ENCODE measurements around the gene FAM20A. TPM values are rescaled to one million over a fixed set of nuclear protein-coding genes. Genes with fewer than 3 reads are reported as not detected.
"Not testable (repeated sequence)": the region's sequence is repeated elsewhere in the genome, so short reads cannot be mapped to it uniquely, and the experiment has no call there.

FAM20A gene
- total RNA-seq, 2 experiments from 2014 or later: not detected

- H3K4me3 Mint-ChIP-seq; H3K27ac Mint-ChIP-seq; DNase-seq; ATAC-seq; H3K36me3 Mint-ChIP-seq (ENCODE audit: low read depth); CTCF ChIA-PET; H3K27me3 Mint-ChIP-seq (ENCODE audit: low read depth); H3K4me1 Mint-ChIP-seq (ENCODE audit: low read depth); POLR2A ChIA-PET; H3K9me3 Mint-ChIP-seq (ENCODE audit: insufficient read depth): not testable (repeated sequence)
These were observed 18.3 kb downstream of the FAM20A start for GRCh38 chr17:68582867-68583266.

DNA sequence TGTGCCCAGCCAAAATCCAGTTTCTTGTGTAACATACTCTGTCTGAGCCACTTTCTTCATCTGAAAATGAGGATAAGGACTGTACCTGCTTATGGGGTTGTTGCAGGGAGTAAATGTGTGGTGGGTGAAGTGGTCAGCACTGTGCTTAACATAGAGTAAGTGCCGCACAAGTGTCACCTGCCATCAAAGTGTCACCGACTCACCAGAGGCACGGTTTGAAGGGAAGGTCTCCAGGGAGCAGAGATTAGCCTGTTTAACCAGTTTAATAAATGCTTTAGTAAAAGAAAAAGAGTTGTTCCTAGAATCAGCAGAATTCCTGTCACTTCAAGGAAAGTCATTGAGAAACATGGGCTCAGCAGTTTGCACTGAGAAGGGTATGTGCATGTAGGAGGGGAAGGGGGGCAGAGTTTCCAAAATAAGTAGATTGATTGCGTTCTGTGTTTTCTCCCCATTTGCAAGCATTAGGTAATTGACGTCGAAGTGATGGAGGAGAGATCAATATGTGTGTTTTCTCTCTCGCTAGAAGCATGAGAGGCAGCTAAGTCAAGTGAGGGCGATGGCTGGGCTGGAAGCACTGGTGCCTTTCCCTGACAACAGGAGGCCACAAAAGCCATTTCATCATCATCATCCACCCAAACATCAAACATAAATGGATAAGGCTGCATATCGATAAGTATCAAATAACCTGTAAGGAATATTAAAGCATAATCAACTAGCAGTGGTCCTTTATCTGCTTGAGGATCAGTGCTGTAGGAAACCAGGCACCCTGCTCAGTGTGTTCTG lies 19.1 kb downstream of the FAM20A start:
- Mint-ChIP-seq H3K4me3 (no peak overlapping the region), H3K36me3 (ENCODE audit: low read depth) (no peaks in the 10 kb centered on the region), H3K27ac (no peak overlapping the region), H3K27me3 (ENCODE audit: low read depth) (peaks cover 9% of the 10 kb centered on the region), H3K4me1 (ENCODE audit: low read depth) (no peaks in the 10 kb centered on the region), H3K9me3 (ENCODE audit: insufficient read depth) (no peaks in the 10 kb centered on the region)
- DNase-seq: no peak
- ChIA-PET CTCF (no interaction called here), POLR2A (no interaction called here)
- no peak for ATAC-seq

- ChIA-PET POLR2A (no interaction called here), CTCF (interaction anchor here (1.8 kb wide), 1 partner anchor 34 kb away, joined by 6 read pairs; no protein-coding TSS in a partner anchor)
- no peak for DNase-seq
- Mint-ChIP-seq H3K4me3 (no peak overlapping the region), H3K27me3 (ENCODE audit: low read depth) (peaks cover 9% of the 10 kb centered on the region), H3K36me3 (ENCODE audit: low read depth) (no peaks in the 10 kb centered on the region), H3K27ac (no peak overlapping the region), H3K4me1 (ENCODE audit: low read depth) (no peaks in the 10 kb centered on the region), H3K9me3 (ENCODE audit: insufficient read depth) (no peaks in the 10 kb centered on the region)
- no peak for ATAC-seq
These were observed 20.9 kb downstream of the FAM20A start for GRCh38 chr17:68580236-68580770.

- Mint-ChIP-seq H3K27ac (no peak overlapping the region), H3K36me3 (ENCODE audit: low read depth) (no peaks in the 10 kb centered on the region), H3K4me1 (ENCODE audit: low read depth) (no peaks in the 10 kb centered on the region), H3K4me3 (no peak overlapping the region), H3K27me3 (ENCODE audit: low read depth) (peaks cover 9% of the 10 kb centered on the region), H3K9me3 (ENCODE audit: insufficient read depth) (no peaks in the 10 kb centered on the region)
- CTCF ChIA-PET: interaction anchor here (0.7 to 1.8 kb wide), 2 partner anchors 35 to 229 kb away, joined by 3 to 6 read pairs; no protein-coding TSS in a partner anchor
- POLR2A ChIA-PET: no interaction called here
- no peak for DNase-seq
- ATAC-seq: no peak
These were observed 21.8 kb downstream of the FAM20A start for GRCh38 chr17:68579194-68579927.

DNA sequence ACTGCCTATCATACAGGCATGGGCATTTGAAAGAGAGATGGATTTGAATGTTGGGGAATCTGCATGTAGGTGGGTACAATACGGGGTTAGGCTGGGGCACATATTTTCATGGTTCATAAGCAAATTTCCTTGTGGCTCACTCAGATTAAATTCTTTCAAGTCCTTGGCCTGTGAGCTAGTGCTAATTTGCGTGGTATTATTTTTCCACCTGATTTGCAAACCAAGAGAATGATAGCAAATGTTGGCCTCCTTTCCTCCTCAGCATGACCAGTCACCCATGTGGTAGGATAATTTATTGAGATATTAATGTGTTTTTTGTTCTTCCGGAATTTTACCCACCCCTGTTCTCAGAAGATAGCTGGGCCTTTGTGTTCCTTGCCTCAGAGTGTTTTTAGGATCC lies 22.9 kb downstream of the FAM20A start:
- no peak for DNase-seq
- POLR2A ChIA-PET: no interaction called here
- no peaks in the 10 kb centered on the region for H3K36me3 Mint-ChIP-seq (ENCODE audit: low read depth)
- H3K9me3 Mint-ChIP-seq (ENCODE audit: insufficient read depth): no peaks in the 10 kb centered on the region
- peaks cover 9% of the 10 kb centered on the region for H3K27me3 Mint-ChIP-seq (ENCODE audit: low read depth)
- ATAC-seq: no peak
- H3K4me1 Mint-ChIP-seq (ENCODE audit: low read depth): no peaks in the 10 kb centered on the region
- no peak overlapping the region for H3K27ac Mint-ChIP-seq
- H3K4me3 Mint-ChIP-seq: no peak overlapping the region
- CTCF ChIA-PET: no interaction called here

- Mint-ChIP-seq H3K9me3 (ENCODE audit: insufficient read depth) (no peaks in the 10 kb centered on the region), H3K4me1 (ENCODE audit: low read depth) (no peaks in the 10 kb centered on the region), H3K27me3 (ENCODE audit: low read depth) (peaks cover 9% of the 10 kb centered on the region), H3K4me3 (no peak overlapping the region), H3K27ac (no peak overlapping the region), H3K36me3 (ENCODE audit: low read depth) (no peaks in the 10 kb centered on the region)
- ATAC-seq (no peak), DNase-seq (no peak)
- POLR2A ChIA-PET: no interaction called here
- CTCF ChIA-PET: no interaction called here
These were observed 23.7 kb downstream of the FAM20A start for GRCh38 chr17:68577497-68577821.

DNA sequence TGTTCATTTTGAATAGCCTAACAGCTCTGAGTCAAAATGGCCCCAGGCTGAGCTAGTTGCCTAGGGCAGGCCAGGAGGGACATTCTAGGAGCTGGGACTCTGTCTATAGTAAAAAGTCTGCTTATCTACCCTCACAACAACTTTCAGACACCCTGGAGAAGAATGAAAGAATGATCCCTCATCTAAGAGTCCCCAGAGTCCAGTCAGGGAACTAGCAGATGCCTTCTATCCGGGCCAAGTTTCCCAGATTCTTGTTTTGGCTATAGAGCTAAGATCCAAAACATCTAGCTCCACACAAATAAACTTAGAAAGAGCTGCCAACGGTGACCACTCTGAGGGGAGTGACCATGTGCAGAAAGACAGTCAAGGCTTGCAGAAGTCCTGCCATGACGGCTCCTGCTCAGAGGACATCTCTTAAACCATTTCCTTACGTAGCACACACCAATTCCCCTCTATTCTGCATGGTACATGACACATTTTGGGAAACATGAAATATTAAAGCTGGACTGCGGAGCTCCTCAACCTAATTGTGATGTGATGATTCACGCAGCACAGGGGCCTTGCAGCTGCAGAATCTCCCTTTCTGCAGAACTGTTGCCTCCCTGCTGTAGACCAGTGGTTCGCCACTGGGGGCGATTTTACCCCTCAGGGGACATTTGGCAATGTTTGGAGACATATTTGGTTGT lies 24.2 kb downstream of the FAM20A start:
- no peak overlapping the region for H3K27ac Mint-ChIP-seq
- POLR2A ChIA-PET: no interaction called here
- no peak for ATAC-seq

GRCh38 chr17:68576137-68576536 lies 25.0 kb downstream of the FAM20A start:
- H3K27me3 Mint-ChIP-seq (ENCODE audit: low read depth): peaks cover 9% of the 10 kb centered on the region
- ChIA-PET POLR2A (no interaction called here), CTCF (interaction anchor here (2.9 kb wide), 1 partner anchor 38 kb away, joined by 7 read pairs; no protein-coding TSS in a partner anchor)
- H3K4me1 Mint-ChIP-seq (ENCODE audit: low read depth): no peaks in the 10 kb centered on the region
- H3K36me3 Mint-ChIP-seq (ENCODE audit: low read depth): no peaks in the 10 kb centered on the region
- H3K27ac Mint-ChIP-seq: no peak overlapping the region
- ATAC-seq: no peak
- no peak for DNase-seq
- no peak overlapping the region for H3K4me3 Mint-ChIP-seq
- H3K9me3 Mint-ChIP-seq (ENCODE audit: insufficient read depth): no peaks in the 10 kb centered on the region

More for the DNA sequence above, 24.2 kb downstream of the FAM20A start:
- no peak for DNase-seq
- no peak overlapping the region for H3K4me3 Mint-ChIP-seq
- no peaks in the 10 kb centered on the region for H3K9me3 Mint-ChIP-seq (ENCODE audit: insufficient read depth)
- CTCF ChIA-PET: interaction anchor here (2.9 kb wide), 1 partner anchor 37 kb away, joined by 7 read pairs; no protein-coding TSS in a partner anchor
- H3K36me3 Mint-ChIP-seq (ENCODE audit: low read depth): no peaks in the 10 kb centered on the region
- H3K4me1 Mint-ChIP-seq (ENCODE audit: low read depth): no peaks in the 10 kb centered on the region
- peaks cover 9% of the 10 kb centered on the region for H3K27me3 Mint-ChIP-seq (ENCODE audit: low read depth)

DNA sequence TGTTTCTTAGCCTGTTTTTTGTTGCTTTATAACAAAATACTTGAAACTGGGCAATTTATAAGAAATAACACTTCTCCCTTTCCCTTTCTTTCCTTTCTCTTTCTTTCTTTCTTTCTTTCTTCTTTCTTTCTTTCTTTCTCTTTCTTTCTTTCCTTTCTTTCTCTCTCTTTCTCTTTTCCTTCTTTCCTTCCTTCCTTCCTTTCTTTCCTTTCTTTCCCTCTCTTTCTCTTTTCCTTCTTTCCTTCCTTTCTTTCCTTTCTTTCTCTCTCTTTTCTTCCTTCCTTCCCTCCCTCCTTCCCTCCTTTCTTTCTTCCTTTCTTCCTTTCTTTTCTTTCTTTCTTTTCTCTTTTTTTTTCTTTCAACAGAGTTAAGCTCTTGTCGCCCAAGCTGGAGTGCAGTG lies 27.8 kb downstream of the FAM20A start:
- POLR2A ChIA-PET: no interaction called here
- DNase-seq: no peak
- H3K9me3 Mint-ChIP-seq (ENCODE audit: insufficient read depth): no peaks in the 10 kb centered on the region
- no peaks in the 10 kb centered on the region for H3K4me1 Mint-ChIP-seq (ENCODE audit: low read depth)
- H3K27me3 Mint-ChIP-seq (ENCODE audit: low read depth): peaks cover 3% of the 10 kb centered on the region
- no peak for ATAC-seq
- H3K27ac Mint-ChIP-seq: no peak overlapping the region
- no peaks in the 10 kb centered on the region for H3K36me3 Mint-ChIP-seq (ENCODE audit: low read depth)
- H3K4me3 Mint-ChIP-seq: no peak overlapping the region
- CTCF ChIA-PET: no interaction called here

GRCh38 chr17:68572138-68572842 lies 28.9 kb downstream of the FAM20A start:
- no peak overlapping the region for H3K27ac Mint-ChIP-seq
- DNase-seq (no peak), ATAC-seq (no peak)
- POLR2A ChIA-PET: no interaction called here
- H3K4me1 Mint-ChIP-seq (ENCODE audit: low read depth): no peaks in the 10 kb centered on the region
- no peaks in the 10 kb centered on the region for H3K9me3 Mint-ChIP-seq (ENCODE audit: insufficient read depth)
- no peak overlapping the region for H3K4me3 Mint-ChIP-seq
- H3K27me3 Mint-ChIP-seq (ENCODE audit: low read depth): peaks cover 3% of the 10 kb centered on the region
- H3K36me3 Mint-ChIP-seq (ENCODE audit: low read depth): no peaks in the 10 kb centered on the region
- CTCF ChIA-PET: no interaction called here

- no peak overlapping the region for H3K4me3 Mint-ChIP-seq
- ChIA-PET POLR2A (no interaction called here), CTCF (interaction anchor here (1.0 kb wide), 1 partner anchor 35 kb away, joined by 3 read pairs; no protein-coding TSS in a partner anchor)
- peaks cover 14% of the 10 kb centered on the region for H3K27me3 Mint-ChIP-seq (ENCODE audit: low read depth)
- H3K9me3 Mint-ChIP-seq (ENCODE audit: insufficient read depth): no peaks in the 10 kb centered on the region
- ATAC-seq (no peak), DNase-seq (no peak)
- H3K27ac Mint-ChIP-seq: no peak overlapping the region
- H3K36me3 Mint-ChIP-seq (ENCODE audit: low read depth): no peaks in the 10 kb centered on the region
- no peaks in the 10 kb centered on the region for H3K4me1 Mint-ChIP-seq (ENCODE audit: low read depth)
These were observed 30.6 kb downstream of the FAM20A start for GRCh38 chr17:68570526-68570925.

Measured in activated CD8-positive, alpha-beta T cell treated with anti-CD3 and anti-CD28 coated beads, Interleukin-2, amount 10 ng/mL, durations not matched to agents 7 days and 5 days (primary cell).